ENCODE measurements around the gene PSMD2.
"Not testable (repeated sequence)": the region's sequence is repeated elsewhere in the genome, so short reads cannot be mapped to it uniquely, and the experiment has no call there.

Gene PSMD2

GRCh38 chr3:184298759-184299487, at the start of gene PSMD2:
TSS of gene PSMD2 (plus strand) at chr3:184299241. CDS start at chr3:184299267, 26 bp downstream.
- DNase-seq = peak; percentile 97

- DNase-seq = peak; percentile 98
Measured at GRCh38 chr3:184249412-184250166, 49.5 kb upstream of the PSMD2 start, which contains the start of gene EEF1AKMT4. TSS of gene EEF1AKMT4 (plus strand) at chr3:184249672. CDS start at chr3:184249695, 23 bp downstream.

GRCh38 chr3:184250167-184250828, 48.7 kb upstream of the PSMD2 start:
- peak; percentile 85 for DNase-seq

GRCh38 chr3:184255291-184256039, 43.6 kb upstream of the PSMD2 start:
- DNase-seq = no peak

GRCh38 chr3:184257083-184257915, 41.7 kb upstream of the PSMD2 start:
- DNase-seq = no peak

GRCh38 chr3:184258926-184259325, 40.1 kb upstream of the PSMD2 start:
- DNase-seq = no peak

GRCh38 chr3:184259396-184259877, 39.6 kb upstream of the PSMD2 start:
- DNase-seq = no peak

GRCh38 chr3:184259878-184260723, 38.9 kb upstream of the PSMD2 start:
- peak; percentile 38 for DNase-seq

- no peak for DNase-seq
Measured at GRCh38 chr3:184260724-184261269, 38.2 kb upstream of the PSMD2 start.

GRCh38 chr3:184261270-184261853, 37.7 kb upstream of the PSMD2 start, which contains the start of gene CAMK2N2:
TSS of gene CAMK2N2 (minus strand) at chr3:184261553. CDS start at chr3:184261285, 268 bp downstream.
- DNase-seq = peak; percentile 39

- DNase-seq = peak; percentile 10
Measured at GRCh38 chr3:184261854-184262763, 36.9 kb upstream of the PSMD2 start.

GRCh38 chr3:184262764-184263179, 36.3 kb upstream of the PSMD2 start:
- DNase-seq = no peak

GRCh38 chr3:184267249-184267648, 31.8 kb upstream of the PSMD2 start:
- not testable (repeated sequence) for DNase-seq

- DNase-seq = no peak
Measured at GRCh38 chr3:184272269-184272668, 26.8 kb upstream of the PSMD2 start.

- no peak for DNase-seq
Measured at GRCh38 chr3:184275381-184275701, 23.7 kb upstream of the PSMD2 start.

GRCh38 chr3:184275961-184276910, 22.8 kb upstream of the PSMD2 start, which contains the start of gene ECE2:
TSS of gene ECE2 (plus strand) at chr3:184276022. CDS start at chr3:184276154, 132 bp downstream.
- DNase-seq = no peak

GRCh38 chr3:184277366-184277765, 21.7 kb upstream of the PSMD2 start:
- DNase-seq = no peak
